Sigmoid colon (tissue), 7 donors: ENCODE measurements around the gene EBF4. TPM values are rescaled to one million over a fixed set of nuclear protein-coding genes. Genes with fewer than 3 reads are reported as not detected.

Source experiments
- DNase-seq: peaks from one replicate; pipeline ENCODE4 v3.0.0-alpha.2; 2019
- H3K27ac ChIP-seq, 4 donors: fragments of 200-600 bp; sonication (generic); one replicate each; pipeline ENCODE4 v1.5.1; 2016 to 2019; ENCODE audit warnings: mild to moderate bottlenecking in 1 of 4
- H3K27me3 ChIP-seq, 3 donors: fragments of 200-600 bp; sonication (generic); one replicate each; pipeline ENCODE4 v1.5.1; 2019; ENCODE audit warnings: mild to moderate bottlenecking in 1 of 3
- H3K36me3 ChIP-seq, 4 donors: fragments of 200-600 bp; sonication (generic); one replicate each; pipeline ENCODE4 v1.5.1; 2016 to 2019
- H3K4me1 ChIP-seq, 4 donors: fragments of 200-600 bp; sonication (generic); one replicate each; pipeline ENCODE4 v1.5.1; 2017 to 2019
- H3K4me3 ChIP-seq, 4 donors: fragments of 200-600 bp; sonication (generic); one replicate each; pipeline ENCODE4 v1.5.1; 2017 to 2019; ENCODE audit warnings: mild to moderate bottlenecking in 2 of 4, moderate library complexity in 1 of 4
- H3K9me3 ChIP-seq, 4 donors: fragments of 200-600 bp in 3 of 4; sonication (generic) in 3 of 4; one replicate each; pipeline versions ENCODE4 v1.5.1 to v1.6.1; 2013 to 2019
- CTCF ChIP-seq, 4 experiments: fragments of 450-650 bp in 3 of 4; fragments of 200-600 bp in 1 of 4; IDR thresholded peaks; one replicate each; pipeline ENCODE4 v1.5.1; 2016 to 2019; ENCODE audit warnings: antibody characterized with exemption in 4 of 4, mild to moderate bottlenecking in 3 of 4, moderate library complexity in 2 of 4
- EP300 ChIP-seq, 4 donors: sonication (generic); formaldehyde crosslinking; IDR thresholded peaks; one replicate each; pipeline ENCODE4 v1.6.1; 2017; ENCODE audit warnings: antibody characterized with exemption in 4 of 4
- POLR2A ChIP-seq, 2 donors: fragments of 450-650 bp; IDR thresholded peaks; one replicate each; pipeline ENCODE4 v1.6.1; 2016; ENCODE audit warnings: antibody characterized with exemption in 2 of 2, mild to moderate bottlenecking in 2 of 2, moderate library complexity in 2 of 2
- POLR2AphosphoS5 ChIP-seq, 4 donors: sonication (generic); formaldehyde crosslinking; IDR thresholded peaks; one replicate each; pipeline ENCODE4 v1.6.1; 2017; ENCODE audit warnings: antibody characterized with exemption in 4 of 4
- WGBS, 2 donors: extraction: QIAGEN DNeasy Blood & Tissue Kit; methylation state at CpG; one replicate each; pipeline ENCODE4 v1.1.7; 2013; 5-methylcytosine and 5-hydroxymethylcytosine counted together
- intact Hi-C: fragments of 100-400 bp; cut with DNase I; formaldehyde crosslinking; loops from one replicate; pipeline ENCODE4 v1.15.1; 2023
- polyA plus RNA-seq, 3 donors: library from polyadenylated mRNA; stranded (reverse); fragments of 200-250 nt; gene quantifications; one replicate each; pipeline ENCODE4 v1.2.3, GENCODE V29; 2013
- total RNA-seq, 4 donors: library from RNA; depleted of rRNA; stranded (reverse); fragments of >200 nt; gene quantifications; one replicate each; pipeline ENCODE4 v1.1.0, GENCODE V29; 2016
- donor health status: healthy with polysubstance abuse.
- donor health status: Bipolar disorder and iron deficiency.
- donor health status: healthy.

Gene EBF4
- total and polyA plus RNA-seq, 7 donors, result 1.2 to 37.5 (median 14.8) TPM

- DNase-seq, result no peak
- intact Hi-C loops, result no loop called here
- Histone ChIP-seq H3K27ac (no peak overlapping the region), H3K4me1 (no peaks in the 10 kb centered on the region), H3K9me3 (no peaks in the 10 kb centered on the region), H3K36me3 (no peaks in the 10 kb centered on the region), H3K27me3 (no peaks in the 10 kb centered on the region), H3K4me3 (no peak overlapping the region)
- WGBS, 2 donors, result 77 to 85% methylated on average over 5 of the region's 5 CpGs
- no peak for TF ChIP-seq CTCF (IDR thresholded peaks at IDR 0.05)
- TF ChIP-seq EP300 (IDR thresholded peaks at IDR 0.05), result no peak
- no peak for TF ChIP-seq POLR2AphosphoS5 (IDR thresholded peaks at IDR 0.05)
- TF ChIP-seq POLR2A (IDR thresholded peaks at IDR 0.05), result no peak
Measured at GRCh38 chr20:2708073-2708415, 15.5 kb downstream of the EBF4 start.

- H3K4me3 ChIP-seq, result no peak overlapping the region
- DNase-seq, result no peak
- H3K27ac ChIP-seq, result no peak overlapping the region
- H3K9me3 ChIP-seq, result no peaks in the 10 kb centered on the region
- 78 to 88% methylated on average over 9 of the region's 9 CpGs for WGBS, 2 donors
- no peaks in the 10 kb centered on the region for H3K4me1 ChIP-seq
- intact Hi-C loops, result no loop called here
- TF ChIP-seq POLR2A (IDR thresholded peaks at IDR 0.05) (no peak), CTCF (IDR thresholded peaks at IDR 0.05) (no peak), EP300 (IDR thresholded peaks at IDR 0.05) (no peak), POLR2AphosphoS5 (IDR thresholded peaks at IDR 0.05) (no peak)
- H3K27me3 ChIP-seq, result no peaks in the 10 kb centered on the region
- no peaks in the 10 kb centered on the region for H3K36me3 ChIP-seq
Measured at GRCh38 chr20:2708665-2709064, 16.1 kb downstream of the EBF4 start.

- intact Hi-C loops, result no loop called here
- H3K36me3 ChIP-seq, result no peaks in the 10 kb centered on the region
- no peak for DNase-seq
Measured at GRCh38 chr20:2709205-2709981, 16.8 kb downstream of the EBF4 start.

GRCh38 chr20:2713285-2713684 is 20.7 kb downstream of the EBF4 start:
- no peak overlapping the region for H3K27ac ChIP-seq
- 5 to 17% methylated on average over 3 of the region's 3 CpGs for WGBS, 2 donors
- no peak for DNase-seq
- no peak overlapping the region for H3K4me3 ChIP-seq
- intact Hi-C loops, result no loop called here
- no peaks in the 10 kb centered on the region for H3K27me3 ChIP-seq
- H3K9me3 ChIP-seq, result peaks cover 0 to 10% (median 0%) of the 10 kb centered on the region in 4 donors
- no peak for TF ChIP-seq EP300 (IDR thresholded peaks at IDR 0.05)
- no peak for TF ChIP-seq POLR2AphosphoS5 (IDR thresholded peaks at IDR 0.05)
- no peak for TF ChIP-seq CTCF (IDR thresholded peaks at IDR 0.05)
- TF ChIP-seq POLR2A (IDR thresholded peaks at IDR 0.05), result no peak
- H3K4me1 ChIP-seq, result no peaks in the 10 kb centered on the region
- no peaks in the 10 kb centered on the region for H3K36me3 ChIP-seq

More at GRCh38 chr20:2709205-2709981, 16.8 kb downstream of the EBF4 start:
- Histone ChIP-seq H3K27ac (no peak overlapping the region), H3K4me1 (no peaks in the 10 kb centered on the region), H3K27me3 (no peaks in the 10 kb centered on the region), H3K4me3 (no peak overlapping the region), H3K9me3 (no peaks in the 10 kb centered on the region)
- WGBS, 2 donors, result 60 to 70% methylated on average over 17 of the region's 17 CpGs
- TF ChIP-seq CTCF (IDR thresholded peaks at IDR 0.05) (no peak), POLR2AphosphoS5 (IDR thresholded peaks at IDR 0.05) (no peak), POLR2A (IDR thresholded peaks at IDR 0.05) (no peak), EP300 (IDR thresholded peaks at IDR 0.05) (no peak)
